Esophagus squamous epithelium (tissue), 4 donors: Measurements from ENCODE around the gene TPD52L2.

Experiments
- CTCF ChIP-seq, 6 experiments: fragments of 450-650 bp in 4 of 6; fragments of 200-600 bp in 2 of 6; sonication (generic) in 2 of 6; IDR thresholded peaks; one replicate each; pipeline ENCODE4 v1.5.1; 2016 to 2019; ENCODE audit warnings: antibody characterized with exemption in 6 of 6, mild to moderate bottlenecking in 4 of 6, moderate library complexity in 4 of 6
- POLR2A ChIP-seq, 4 donors: fragments of 450-650 bp; IDR thresholded peaks; one replicate each; pipeline ENCODE4 v1.6.1; 2017; ENCODE audit warnings: antibody characterized with exemption in 4 of 4, mild to moderate bottlenecking in 4 of 4, moderate library complexity in 3 of 4

- TF ChIP-seq CTCF (IDR thresholded peaks at IDR 0.05) = no peak
- TF ChIP-seq POLR2A (IDR thresholded peaks at IDR 0.05) = no peak
Observed at GRCh38 chr20:63826753-63827152, 38.3 kb upstream of the TPD52L2 start.
